K562 (cell line): ENCODE measurements around the gene CEP131. TPM values are rescaled to one million over a fixed set of nuclear protein-coding genes. Genes with fewer than 3 reads are reported as not detected.

Source experiments
- ARID4B ChIP-seq: sonication (generic); formaldehyde crosslinking; IDR thresholded peaks from 2 replicates; pipeline ENCODE4 v1.8.0; 2022; ENCODE audit warnings: mild to moderate bottlenecking, missing genetic modification reagents
- FOS ChIP-seq: IDR thresholded peaks from 3 replicates; pipeline ENCODE4 v1.6.1; 2011; ENCODE audit not compliant: insufficient read length; ENCODE audit errors: extremely low read depth
- HIVEP1 ChIP-seq: fragments of 250-450 bp; sonication (Bioruptor Pico); IDR thresholded peaks from 2 replicates; pipeline ENCODE4 v1.4.0; 2020; ENCODE audit warnings: mild to moderate bottlenecking
- KHSRP ChIP-seq: fragments of 450-650 bp; IDR thresholded peaks from 2 replicates; pipeline ENCODE4 v1.6.1; 2017
- NONO ChIP-seq, 2 experiments: fragments of 200-400 bp in 1 of 2; fragments of 450-650 bp in 1 of 2; formaldehyde crosslinking in 1 of 2; IDR thresholded peaks; 2 replicates each; pipeline ENCODE4 v1.6.1; 2017; ENCODE audit warnings: low read depth in 2 of 2, mild to moderate bottlenecking in 2 of 2, moderate library complexity in 2 of 2, low read length in 1 of 2
- NR2C1 ChIP-seq, 2 experiments: fragments of 450-650 bp; IDR thresholded peaks; 2 replicates each; pipeline ENCODE4 v1.6.1; 2017; ENCODE audit warnings: mild to moderate bottlenecking in 2 of 2, antibody characterized with exemption in 1 of 2, inconsistent platforms in 1 of 2, missing compliant biosample characterization in 1 of 2, missing genetic modification characterization in 1 of 2
- PHF8 ChIP-seq: fragments of 200-600 bp; sonication (generic); IDR thresholded peaks from 2 replicates; pipeline ENCODE4 v1.6.1; 2012; ENCODE audit warnings: mixed run types, mild to moderate bottlenecking, inconsistent platforms, low read length, moderate library complexity, borderline replicate concordance
- RB1 ChIP-seq: fragments of 450-650 bp; IDR thresholded peaks from 2 replicates; pipeline ENCODE4 v1.6.1; 2017; ENCODE audit warnings: low read depth, mild to moderate bottlenecking
- ZKSCAN8 ChIP-seq: fragments of 200-800 bp; sonication (Bioruptor generic); IDR thresholded peaks from 2 replicates; pipeline ENCODE4 v1.6.1; 2016; ENCODE audit warnings: missing genetic modification characterization, missing compliant biosample characterization
- ZNF696 ChIP-seq: fragments of 250-450 bp; sonication (Bioruptor Pico); conservative IDR thresholded peaks from 2 replicates; pipeline ENCODE4 v1.4.0; 2020; ENCODE audit warnings: mild to moderate bottlenecking, moderate library complexity
- ZZZ3 ChIP-seq: fragments of 450-650 bp; IDR thresholded peaks from 2 replicates; pipeline ENCODE4 v1.6.1; 2016; ENCODE audit warnings: antibody characterized with exemption, mild to moderate bottlenecking, moderate library complexity
- polyA plus RNA-seq, 8 experiments: library from polyadenylated mRNA; depleted of rRNA in 4 of 8; stranded (reverse) in 5 of 8; unstranded in 3 of 8; fragments of >200 nt; fragmentation: Nextera tagmentation in 2 of 8; fragmentation: Illumina TruSeq in 1 of 8; extraction: Ambion mirVana in 2 of 8; extraction: Trizol in 1 of 8; gene quantifications; 2 replicates each; pipeline versions ENCODE4 v1.2.1 to v1.2.3, GENCODE V29; 2011 to 2014; ENCODE audit warnings: inconsistent platforms in 1 of 8, missing spikeins in 1 of 8
- total RNA-seq, 7 experiments: library from RNA; depleted of rRNA in 6 of 7; stranded (reverse); fragments of >200 nt in 6 of 7; fragmentation: Illumina TruSeq in 2 of 7; extraction: Trizol in 2 of 7; gene quantifications; 2 replicates each; pipeline versions ENCODE4 v1.2.1 to v1.2.3, GENCODE V29; 2011 to 2021; ENCODE audit warnings: low replicate concordance in 1 of 7
- TF ChIP-seq, protein P1 (sequence below): fragments of 250-450 bp; sonication (Bioruptor Pico); IDR thresholded peaks from 2 replicates; pipeline ENCODE4 v1.5.0; 2021
- TF ChIP-seq, protein P2 (sequence below): fragments of 250-450 bp; sonication (Bioruptor Pico); IDR thresholded peaks from 2 replicates; pipeline ENCODE4 v1.5.0; 2021; ENCODE audit warnings: mild to moderate bottlenecking, moderate library complexity
- TF ChIP-seq, protein P3 (sequence below), 2 experiments: IDR thresholded peaks; 2 replicates each; pipeline ENCODE4 v1.6.1; 2012; ENCODE audit warnings: improper control_type of control experiment in 2 of 2, low read depth in 2 of 2, low read length in 2 of 2, borderline replicate concordance in 1 of 2

CEP131 gene
- total and polyA plus RNA-seq, 9 of the 15 experiments (the other 6 are each of a cell fraction or from before 2014, with no cell fraction given) = 0.24 to 21.2 (median 2.3) TPM

- TF ChIP-seq, protein P1, sequence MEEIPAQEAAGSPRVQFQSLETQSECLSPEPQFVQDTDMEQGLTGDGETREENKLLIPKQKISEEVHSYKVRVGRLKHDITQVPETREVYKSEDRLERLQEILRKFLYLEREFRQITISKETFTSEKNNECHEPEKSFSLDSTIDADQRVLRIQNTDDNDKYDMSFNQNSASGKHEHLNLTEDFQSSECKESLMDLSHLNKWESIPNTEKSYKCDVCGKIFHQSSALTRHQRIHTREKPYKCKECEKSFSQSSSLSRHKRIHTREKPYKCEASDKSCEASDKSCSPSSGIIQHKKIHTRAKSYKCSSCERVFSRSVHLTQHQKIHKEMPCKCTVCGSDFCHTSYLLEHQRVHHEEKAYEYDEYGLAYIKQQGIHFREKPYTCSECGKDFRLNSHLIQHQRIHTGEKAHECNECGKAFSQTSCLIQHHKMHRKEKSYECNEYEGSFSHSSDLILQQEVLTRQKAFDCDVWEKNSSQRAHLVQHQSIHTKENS = no peak
- no peak for TF ChIP-seq KHSRP
- no peak for TF ChIP-seq ZZZ3
- TF ChIP-seq ZNF696 = no peak
- no peak for TF ChIP-seq ARID4B (CRISPR knock-in tag)
- no peak for TF ChIP-seq NR2C1 (IDR thresholded peaks at IDR 0.05)
- TF ChIP-seq NR2C1 (tag; IDR thresholded peaks at IDR 0.05) = 0 out of 2 replicates have a peak, but pooled peaks have one; percentile 15
- peak; percentile 69; the same call in 1 of the 2 replicates for TF ChIP-seq PHF8
- peak; percentile 99 for TF ChIP-seq RB1
- TF ChIP-seq, protein P2, sequence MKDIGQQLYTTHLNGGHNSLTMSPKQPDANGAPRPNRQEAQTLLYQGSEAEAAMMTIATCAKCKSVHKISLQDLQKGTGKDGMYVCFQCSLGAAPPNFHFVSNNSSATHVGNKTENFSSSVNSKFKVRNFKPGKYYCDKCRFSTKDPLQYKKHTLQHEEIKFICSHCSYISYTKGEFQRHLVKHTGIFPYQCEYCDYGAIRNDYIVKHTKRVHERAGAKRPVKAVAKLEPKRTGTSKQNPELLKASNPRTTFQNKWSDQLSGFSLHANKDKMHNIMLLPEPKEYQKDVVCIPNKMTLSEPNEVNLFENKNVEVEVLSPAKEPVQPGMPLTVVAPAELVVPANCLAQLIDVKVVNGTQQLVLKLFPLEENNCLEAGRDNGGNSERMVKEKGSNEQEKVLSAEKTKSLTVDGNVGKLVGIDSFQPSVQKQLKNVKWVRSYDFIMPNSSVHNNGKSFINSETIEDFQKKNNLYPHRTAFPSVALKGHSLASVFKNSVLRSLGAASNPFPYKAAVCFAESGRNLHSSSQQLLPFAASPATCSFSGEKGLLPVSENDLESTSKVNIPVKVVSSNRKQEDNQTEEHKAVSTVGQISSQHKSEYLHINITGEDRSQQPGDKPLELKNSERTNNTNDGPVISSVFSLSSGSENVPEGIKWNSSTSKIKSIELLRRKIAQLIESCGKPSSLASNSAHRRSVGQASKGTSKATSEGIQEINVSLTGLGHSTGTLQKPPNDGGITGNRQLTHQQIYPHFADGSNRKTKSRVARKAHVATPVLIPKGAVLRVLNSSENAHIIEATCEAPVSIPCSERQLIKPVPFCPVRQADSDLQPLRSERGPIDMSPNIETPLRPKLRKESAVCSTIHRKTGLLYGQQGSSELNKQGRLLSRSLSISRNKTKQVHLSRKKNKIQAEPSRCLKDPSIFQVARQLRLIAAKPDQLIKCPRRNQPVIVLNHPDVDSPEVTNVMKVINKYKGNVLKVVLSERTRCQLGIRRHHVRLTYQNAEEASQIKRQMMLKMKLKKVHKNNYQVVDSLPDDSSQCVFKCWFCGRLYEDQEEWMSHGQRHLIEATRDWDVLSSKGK (CRISPR knock-in tag) = no peak
- 0 out of 4 replicates have a peak, but pooled peaks of 1 of the 2 experiments have one; percentile 15 for TF ChIP-seq NONO (IDR thresholded peaks at IDR 0.05; ENCODE audit: low read depth in 2 of 2, low read length in 1 of 2)
- TF ChIP-seq ZKSCAN8 (CRISPR knock-in tag) = no peak
- TF ChIP-seq, protein P3, sequence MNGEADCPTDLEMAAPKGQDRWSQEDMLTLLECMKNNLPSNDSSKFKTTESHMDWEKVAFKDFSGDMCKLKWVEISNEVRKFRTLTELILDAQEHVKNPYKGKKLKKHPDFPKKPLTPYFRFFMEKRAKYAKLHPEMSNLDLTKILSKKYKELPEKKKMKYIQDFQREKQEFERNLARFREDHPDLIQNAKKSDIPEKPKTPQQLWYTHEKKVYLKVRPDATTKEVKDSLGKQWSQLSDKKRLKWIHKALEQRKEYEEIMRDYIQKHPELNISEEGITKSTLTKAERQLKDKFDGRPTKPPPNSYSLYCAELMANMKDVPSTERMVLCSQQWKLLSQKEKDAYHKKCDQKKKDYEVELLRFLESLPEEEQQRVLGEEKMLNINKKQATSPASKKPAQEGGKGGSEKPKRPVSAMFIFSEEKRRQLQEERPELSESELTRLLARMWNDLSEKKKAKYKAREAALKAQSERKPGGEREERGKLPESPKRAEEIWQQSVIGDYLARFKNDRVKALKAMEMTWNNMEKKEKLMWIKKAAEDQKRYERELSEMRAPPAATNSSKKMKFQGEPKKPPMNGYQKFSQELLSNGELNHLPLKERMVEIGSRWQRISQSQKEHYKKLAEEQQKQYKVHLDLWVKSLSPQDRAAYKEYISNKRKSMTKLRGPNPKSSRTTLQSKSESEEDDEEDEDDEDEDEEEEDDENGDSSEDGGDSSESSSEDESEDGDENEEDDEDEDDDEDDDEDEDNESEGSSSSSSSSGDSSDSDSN (IDR thresholded peaks at IDR 0.05; ENCODE audit: borderline replicate concordance in 1 of 2, low read depth in 2 of 2, low read length in 2 of 2) = 0 out of 4 replicates have a peak, but pooled peaks of 1 of the 2 experiments have one; percentile 15
- no peak for TF ChIP-seq HIVEP1 (CRISPR knock-in tag)
- TF ChIP-seq FOS = peak; percentile 97
Observed at GRCh38 chr17:81222906-81223761, at the start of gene CEP131 (continued).
